Activated CD4-positive, alpha-beta T cell treated with anti-CD3 and anti-CD28 coated beads, Interleukin-2, amount 50 U/mL, for 16 hours (primary cell): Measurements from ENCODE around the gene BMERB1.
A peak's percentile ranks its signal among the peaks of the same experiment; 100 is the strongest.

ENCODE experiments used
- DNase-seq: peaks from one replicate; pipeline ENCODE4 v3.0.0-alpha.2; 2020

The BMERB1 gene

DNA sequence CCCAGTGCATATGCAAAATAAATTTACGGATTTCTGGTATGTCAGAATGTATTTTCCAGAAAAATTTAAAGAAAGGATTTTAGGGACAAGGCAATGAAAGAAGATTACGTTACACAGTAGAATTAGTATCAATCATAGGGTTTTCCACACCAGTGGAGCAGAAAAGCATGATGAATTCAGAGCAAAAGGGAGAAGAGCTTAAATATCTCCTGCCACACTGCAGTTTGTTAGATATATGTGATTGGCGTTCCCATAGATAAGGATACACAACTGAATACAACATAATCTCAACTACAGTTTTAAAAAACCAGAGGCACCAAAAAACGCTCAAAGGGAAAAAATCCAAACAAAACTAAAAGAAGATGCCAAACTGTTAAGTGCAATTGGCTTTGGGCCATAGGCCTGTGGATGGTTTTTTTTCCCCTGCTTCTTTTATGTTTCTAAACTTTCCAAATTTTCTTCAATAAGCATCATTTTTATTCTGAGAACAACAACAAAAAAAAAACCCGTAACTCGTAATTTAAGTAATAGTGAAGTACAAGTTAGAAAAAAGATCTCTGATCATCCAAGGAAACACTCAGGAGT lies 186.3 kb downstream of the BMERB1 start:
- no peak for DNase-seq

DNA sequence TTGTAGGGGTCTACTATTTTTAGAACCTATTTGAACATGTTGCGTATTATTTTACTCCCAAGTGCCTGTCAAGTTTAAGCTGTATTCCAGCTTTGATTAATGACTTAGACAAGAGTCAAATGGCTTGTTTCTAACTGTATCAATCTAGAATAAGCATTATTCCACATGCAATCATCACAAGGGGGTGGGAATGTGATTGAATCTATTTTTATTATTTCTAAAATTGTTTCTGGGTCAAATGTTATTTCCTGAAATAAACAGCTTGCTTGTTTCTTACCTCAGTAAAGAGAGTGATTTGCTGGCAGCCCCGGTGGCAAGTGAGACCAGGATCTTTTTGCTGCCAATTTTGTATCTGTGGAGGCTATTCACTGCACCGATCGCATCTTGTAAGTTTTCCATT lies 187.1 kb downstream of the BMERB1 start:
- DNase-seq: no peak

DNA sequence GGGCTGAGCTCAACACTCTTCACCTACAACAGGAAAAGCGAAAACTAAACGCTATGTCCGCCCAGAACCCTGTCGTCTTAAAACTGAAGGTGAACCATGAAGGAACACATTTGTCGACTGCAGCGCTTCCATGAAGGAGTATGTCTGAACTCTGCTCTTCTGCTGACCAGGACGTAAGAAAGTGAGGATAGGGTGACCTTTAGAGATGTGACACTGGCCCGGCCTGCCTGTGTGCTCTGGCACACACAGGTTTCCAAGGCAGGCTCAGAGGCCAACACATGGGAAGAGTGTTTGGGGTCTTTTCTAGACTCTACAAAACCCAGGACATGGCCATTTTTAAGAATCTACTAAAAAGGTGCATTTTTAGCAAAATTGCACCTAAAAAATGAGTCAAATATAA lies 187.5 kb downstream of the BMERB1 start:
- DNase-seq: no peak

DNA sequence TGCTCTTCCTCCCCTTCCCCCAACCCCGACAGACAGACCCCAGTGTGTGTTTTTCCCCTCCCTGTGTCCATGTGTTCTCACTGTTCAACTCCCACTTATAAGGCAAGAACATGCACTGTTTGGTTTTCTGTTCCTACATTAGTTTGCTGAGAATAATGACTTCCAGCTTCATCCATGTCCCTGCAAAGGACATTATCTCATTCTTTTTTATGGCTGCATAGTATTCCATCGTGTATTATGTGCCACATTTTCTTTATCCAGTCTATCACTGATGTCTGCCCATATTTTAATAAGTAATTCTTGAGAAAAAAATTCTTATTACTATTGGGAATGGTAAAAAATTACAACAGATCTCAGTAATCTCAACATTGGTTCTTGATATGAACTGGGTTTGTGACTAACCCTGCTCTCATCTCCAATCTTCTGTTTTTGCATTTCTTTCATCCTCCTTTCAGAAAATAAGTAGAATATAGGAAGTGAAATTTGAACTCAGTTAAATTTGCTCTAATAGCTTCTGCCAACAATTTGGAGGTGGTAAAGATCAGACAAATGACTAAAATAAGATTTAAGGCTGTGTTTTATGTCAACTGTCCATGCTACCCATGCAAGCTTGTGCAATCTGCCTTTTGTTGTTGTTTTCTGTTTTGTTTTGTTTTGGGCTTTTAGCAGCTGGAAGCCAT lies 197.5 kb downstream of the BMERB1 start:
- no peak for DNase-seq

DNA sequence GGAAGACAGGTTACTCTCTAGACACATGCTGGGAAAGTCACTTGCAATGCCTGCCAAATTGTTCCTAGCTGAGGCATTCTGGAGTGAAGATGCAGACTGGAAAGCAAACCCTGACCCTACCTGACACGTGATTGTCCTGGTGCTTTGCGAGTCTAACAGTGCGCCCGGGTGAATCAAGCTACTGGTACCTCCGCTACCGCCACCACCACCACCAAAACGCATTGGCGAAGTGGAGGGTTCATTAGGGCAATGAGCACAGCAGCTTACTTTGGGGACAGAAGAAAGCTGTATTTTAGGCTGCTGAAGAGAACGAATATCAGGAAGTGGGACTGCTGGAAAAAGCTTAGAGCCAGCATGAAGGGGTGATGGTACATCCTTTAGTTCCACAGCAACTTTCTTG lies 201.5 kb downstream of the BMERB1 start:
- no peak for DNase-seq

DNA sequence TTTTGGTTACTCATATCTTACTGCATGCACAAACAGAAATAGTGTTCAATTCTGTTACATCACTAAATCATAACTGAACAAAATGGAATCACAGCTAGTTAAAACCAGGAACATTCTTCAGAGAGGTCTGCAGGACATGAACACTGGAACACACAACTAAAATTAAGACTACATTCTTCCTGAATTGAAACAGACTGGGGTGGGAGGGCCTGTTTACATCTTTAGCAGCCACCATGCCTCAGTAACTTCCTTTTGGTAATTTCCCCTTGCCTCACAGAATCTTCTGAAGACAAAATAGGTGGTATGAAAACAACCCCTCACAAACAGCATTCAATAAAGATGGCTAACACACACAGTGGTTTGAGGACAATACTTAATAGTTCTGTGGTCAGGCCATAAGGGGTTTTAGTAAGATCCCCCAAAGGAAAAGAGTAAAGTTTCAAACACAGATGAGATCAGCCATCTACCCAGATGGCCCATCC lies 202.0 kb downstream of the BMERB1 start:
- DNase-seq: peak; percentile 38
